ENCODE data around the gene VARS2.

GRCh38 chr6:30913721-30914075, 340 bp upstream of the VARS2 start:
- TF ChIP-seq POLR2A (conservative IDR thresholded peaks at IDR 0.05) (no peak), DACH1 (IDR thresholded peaks at IDR 0.05; ENCODE audit: partially characterized antibody) (no peak)
- TF ChIP-seq, protein P1, sequence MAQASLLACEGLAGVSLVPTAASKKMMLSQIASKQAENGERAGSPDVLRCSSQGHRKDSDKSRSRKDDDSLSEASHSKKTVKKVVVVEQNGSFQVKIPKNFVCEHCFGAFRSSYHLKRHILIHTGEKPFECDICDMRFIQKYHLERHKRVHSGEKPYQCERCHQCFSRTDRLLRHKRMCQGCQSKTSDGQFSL (CRISPR knock-in tag; IDR thresholded peaks at IDR 0.05) = no peak
- TF ChIP-seq, protein P1 (tag; IDR thresholded peaks at IDR 0.05) = no peak

Measured in K562 (cell line).